Testis (tissue), 2 donors: ENCODE data around the gene CELSR1.

ENCODE experiments used
- CTCF ChIP-seq, 3 experiments: fragments of 450-650 bp in 2 of 3; fragments of 200-600 bp in 1 of 3; sonication (generic) in 1 of 3; IDR thresholded peaks; one replicate each; pipeline ENCODE4 v1.5.1; 2016 to 2019; ENCODE audit warnings: antibody characterized with exemption in 3 of 3, mild to moderate bottlenecking in 2 of 3, moderate library complexity in 1 of 3
- POLR2A ChIP-seq: fragments of 450-650 bp; IDR thresholded peaks from one replicate; pipeline ENCODE4 v1.6.1; 2017; ENCODE audit warnings: antibody characterized with exemption, mild to moderate bottlenecking, moderate library complexity

DNA sequence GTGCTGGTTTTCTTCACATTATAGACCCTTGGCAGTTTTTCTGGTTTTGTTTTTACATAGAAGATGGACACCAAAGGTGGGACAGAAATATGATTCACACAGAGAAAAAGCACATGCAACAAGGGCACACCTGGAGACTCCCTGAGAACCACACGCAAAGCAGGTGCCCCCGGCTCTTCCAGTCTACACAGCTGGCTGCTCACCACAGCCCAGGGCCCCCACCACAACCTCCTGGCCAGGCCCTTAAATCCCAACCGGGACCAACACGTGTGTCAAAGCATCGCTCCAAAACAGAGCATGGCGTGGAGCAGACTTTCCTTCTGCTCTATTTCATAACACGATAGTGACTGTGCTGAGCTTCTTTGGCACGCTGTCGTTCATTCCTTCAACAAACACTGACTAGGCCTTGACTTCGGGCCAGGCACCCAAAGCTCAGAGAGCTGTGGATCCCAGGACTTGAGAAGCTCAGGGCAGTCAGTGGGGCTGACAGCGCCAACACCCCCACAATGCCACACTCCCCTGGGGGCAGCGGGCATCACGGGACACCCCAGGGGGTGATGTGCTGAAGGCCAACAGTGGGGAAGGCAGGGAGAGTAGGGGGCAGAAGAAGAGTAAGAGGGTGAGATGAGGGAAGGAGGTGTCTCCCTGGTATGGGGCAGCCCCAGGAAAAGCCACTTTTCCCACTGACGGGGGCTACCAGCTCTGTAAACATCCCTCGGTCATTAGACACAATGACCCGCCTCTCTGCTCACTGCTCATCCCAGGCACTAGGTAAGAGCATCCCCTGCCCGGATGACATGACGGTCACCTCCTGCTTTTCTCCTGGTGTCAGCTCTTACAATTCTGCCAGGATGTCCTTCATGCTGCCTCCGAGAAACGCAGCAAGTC, 26.0 kb downstream of the CELSR1 start:
- TF ChIP-seq CTCF (IDR thresholded peaks at IDR 0.05) (no peak), POLR2A (no peak)
